HG02852 (cell line): ENCODE measurements around the gene GRIP2.

Source experiments
- ATAC-seq: cut with Tn5 transposase; IDR thresholded peaks from one replicate; pipeline ENCODE4 v1.9.1; 2021; ENCODE audit warnings: mild to moderate bottlenecking, moderate library complexity; ENCODE audit not compliant: unreplicated experiment

Gene GRIP2

GRCh38 chr3:14439501-14440167 lies 100.5 kb downstream of the GRIP2 start:
- no peak for ATAC-seq
